Medulla oblongata (tissue), 1 donor: Measurements from ENCODE around the gene TRMT6.

Experiments used
- DNase-seq: peaks from one replicate; pipeline ENCODE4 v3.0.0-alpha.2; 2015; ENCODE audit errors: extremely low spot score

TRMT6 gene

DNA sequence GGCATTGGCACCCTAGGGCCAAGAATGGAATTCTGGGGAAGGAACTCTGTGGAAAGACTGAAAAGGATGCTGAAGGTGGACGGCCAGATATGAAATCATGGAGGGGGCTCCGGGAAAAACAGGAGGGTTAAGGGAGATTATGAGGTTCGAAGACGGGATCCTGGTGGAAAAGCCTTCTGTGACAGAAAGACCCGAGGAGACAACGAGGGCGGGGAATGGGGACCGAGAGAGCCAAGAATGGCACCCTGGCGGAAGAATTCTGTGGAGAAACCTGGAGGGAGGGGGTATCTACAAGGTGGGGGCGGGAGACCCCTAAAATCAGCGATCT lies 426 bp downstream of the TRMT6 start:
- DNase-seq, result no peak

DNA sequence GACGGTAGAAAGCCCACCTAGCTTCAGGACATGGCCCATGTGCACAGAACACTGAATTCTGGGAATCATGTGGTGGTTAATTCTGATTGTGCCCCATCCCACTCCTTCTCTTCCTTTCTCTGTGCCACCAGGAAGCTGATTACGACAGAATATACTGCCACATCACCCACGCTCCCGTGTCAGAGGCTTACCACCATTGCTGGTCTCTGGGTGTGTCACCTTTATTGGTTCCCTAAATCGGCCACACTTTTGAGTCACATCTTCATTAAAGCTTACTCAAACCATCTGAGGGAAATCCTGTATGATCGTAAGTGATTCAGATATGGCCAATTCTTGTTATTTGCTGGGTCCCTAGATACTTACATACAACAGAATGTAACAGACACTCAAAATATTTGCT lies 3.1 kb downstream of the TRMT6 start:
- DNase-seq, result no peak

- DNase-seq, result no peak
Measured at GRCh38 chr20:5945963-5946362, 4.4 kb downstream of the TRMT6 start.

GRCh38 chr20:5938456-5939029 lies 11.8 kb downstream of the TRMT6 start:
- DNase-seq, result no peak

DNA sequence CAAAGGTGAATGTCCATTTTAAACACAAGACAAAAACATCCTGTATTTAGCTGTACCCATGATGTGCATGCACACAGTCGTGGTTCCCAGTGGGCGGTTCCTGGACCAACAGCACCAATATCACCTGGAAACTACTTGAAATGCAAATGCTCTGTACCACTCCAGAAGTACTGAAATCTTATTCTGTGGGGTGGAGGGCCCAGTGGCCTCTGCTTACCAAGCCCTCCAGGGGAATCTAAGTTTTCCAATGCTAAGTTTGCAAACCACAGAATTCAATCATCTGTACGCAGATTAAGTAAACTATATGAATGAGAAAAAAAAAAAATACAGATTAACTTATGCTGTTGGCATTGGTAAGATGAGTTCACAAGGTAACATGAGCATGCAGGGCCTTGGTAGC lies 14.1 kb downstream of the TRMT6 start:
- DNase-seq, result no peak

GRCh38 chr20:5935384-5935783 lies 14.9 kb downstream of the TRMT6 start:
- no peak for DNase-seq

GRCh38 chr20:5933802-5934436 lies 16.4 kb downstream of the TRMT6 start:
- DNase-seq, result no peak

DNA sequence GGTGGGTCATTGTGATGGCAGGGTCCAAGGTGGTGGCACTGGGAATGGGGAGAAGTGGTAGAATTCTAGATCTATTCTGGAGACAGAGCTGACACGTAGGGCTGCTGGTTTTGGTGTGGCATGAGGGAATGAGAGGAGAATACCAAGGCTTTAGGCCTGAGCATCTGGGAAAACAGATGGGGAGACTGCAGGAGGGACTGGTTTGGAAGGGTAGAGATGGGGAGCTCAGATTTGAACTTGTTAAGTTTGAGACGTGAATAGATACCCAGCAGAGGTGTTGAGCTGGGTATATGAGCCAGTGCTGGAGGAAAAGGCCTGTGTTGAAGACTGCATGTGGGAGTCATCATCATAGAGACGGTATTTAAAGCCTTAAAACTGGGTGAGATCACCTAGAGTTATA lies 17.5 kb downstream of the TRMT6 start:
- no peak for DNase-seq

GRCh38 chr20:5931411-5931810 lies 18.9 kb downstream of the TRMT6 start:
- no peak for DNase-seq

DNA sequence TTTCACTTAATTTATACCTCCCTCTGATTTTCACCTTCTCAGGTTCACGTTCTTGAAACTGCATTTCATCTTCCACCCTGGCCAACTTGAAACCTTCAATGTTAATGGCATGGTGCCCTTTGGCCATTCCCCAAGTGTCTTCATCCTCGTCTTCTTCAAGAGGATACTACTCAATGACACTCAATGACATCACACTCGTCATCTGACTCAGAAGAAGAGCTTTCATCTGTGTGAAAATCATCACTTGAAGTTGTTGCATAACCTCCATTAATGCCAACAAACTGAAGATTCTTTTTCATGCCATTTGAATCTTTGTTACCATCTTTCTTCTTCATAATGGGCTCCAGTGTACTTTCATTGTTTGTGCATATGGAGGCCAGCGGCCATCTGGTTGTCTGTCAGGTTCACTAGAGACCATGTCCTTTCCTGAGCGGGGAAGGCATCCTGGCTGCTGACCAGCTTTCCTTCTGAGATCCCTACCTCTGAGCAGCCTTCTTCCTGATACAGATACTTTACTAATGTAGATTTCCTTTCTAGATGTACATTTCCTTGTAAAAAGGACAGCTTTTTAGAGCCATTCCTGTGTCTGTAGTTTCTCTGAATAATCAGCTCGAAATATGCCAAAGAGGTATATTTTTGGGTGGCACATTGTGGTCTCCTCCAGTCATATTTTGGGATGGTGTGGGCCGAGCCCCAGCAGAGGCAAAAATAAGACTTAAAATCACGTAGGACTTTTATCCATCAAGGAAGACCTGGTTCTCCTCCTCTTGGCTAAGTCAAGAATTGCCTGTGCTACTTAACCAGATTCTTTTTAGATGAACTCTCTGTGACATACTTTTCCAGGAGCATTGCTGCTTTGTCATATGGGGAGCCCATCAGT lies 21.3 kb downstream of the TRMT6 start:
- no peak for DNase-seq

DNA sequence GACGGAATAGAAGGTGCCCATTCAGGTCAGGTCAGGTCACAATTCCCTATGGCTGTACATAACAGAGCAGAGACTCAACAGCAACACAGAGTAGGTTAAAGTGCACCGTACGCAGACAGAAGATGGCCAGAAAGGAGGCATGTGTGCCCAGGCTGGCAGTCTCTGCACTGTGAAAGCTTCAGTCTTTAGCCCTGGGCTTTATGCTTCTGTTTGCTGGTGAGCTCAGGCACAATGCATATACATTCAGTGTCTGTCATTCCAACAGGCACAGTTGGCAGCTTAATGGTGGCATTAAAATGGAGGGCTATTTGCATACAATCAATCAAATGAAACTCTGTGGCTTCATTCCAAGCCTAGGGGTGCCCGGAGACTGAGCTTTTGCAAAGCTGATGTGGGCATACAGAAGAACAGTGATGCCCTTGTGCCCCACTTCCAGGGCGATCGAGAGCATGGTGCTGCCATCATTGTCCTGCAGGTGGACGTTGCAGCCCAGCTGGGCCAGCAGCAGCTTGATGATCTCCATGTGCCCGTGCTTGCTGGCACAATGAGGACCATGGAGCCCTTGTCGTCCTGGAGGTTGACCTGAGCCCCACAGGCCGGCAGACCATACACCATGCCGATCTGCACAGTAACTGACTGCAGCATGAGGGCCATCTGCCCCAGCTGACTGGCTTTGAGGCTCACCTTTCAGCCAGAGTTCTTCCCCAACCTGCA lies 22.4 kb downstream of the TRMT6 start:
- DNase-seq, result no peak

GRCh38 chr20:5925551-5925950 lies 24.8 kb downstream of the TRMT6 start:
- no peak for DNase-seq

DNA sequence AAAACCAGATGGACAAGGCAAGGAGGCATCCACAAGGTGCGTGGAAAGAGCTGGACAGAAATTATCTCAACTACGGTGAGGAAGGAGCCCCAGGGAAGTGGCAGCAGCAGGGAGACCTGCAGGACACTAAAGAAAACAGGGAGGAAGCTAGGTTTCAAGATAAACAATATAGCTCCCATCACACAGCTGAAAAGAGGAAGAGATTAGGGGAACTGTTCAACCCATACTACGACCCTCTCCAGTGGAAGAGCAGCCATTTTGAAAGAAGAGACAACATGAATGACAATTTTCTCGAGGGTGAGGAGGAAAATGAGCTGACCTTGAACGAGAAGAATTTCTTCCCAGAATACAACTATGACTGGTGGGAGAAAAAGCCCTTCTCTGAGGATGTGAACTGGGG lies 26.8 kb downstream of the TRMT6 start:
- no peak for DNase-seq

DNA sequence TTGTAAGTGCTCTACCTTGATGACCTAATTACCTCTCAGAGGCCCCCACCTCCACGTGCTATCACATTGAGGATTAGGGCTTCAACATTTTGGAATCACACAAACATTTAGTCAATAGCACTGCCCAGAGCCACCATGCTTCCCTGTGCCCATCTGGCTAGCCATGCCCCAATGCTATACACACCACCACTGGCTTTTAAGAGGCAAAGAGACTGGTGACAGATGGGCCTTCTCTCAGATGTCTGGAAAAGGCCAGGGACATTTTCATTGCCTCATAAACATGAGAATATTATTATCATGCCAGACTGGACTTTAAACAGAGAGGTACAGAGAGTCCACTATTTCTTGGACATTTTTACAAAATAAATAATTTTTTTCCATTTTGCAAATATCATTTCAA lies 29.8 kb downstream of the TRMT6 start:
- no peak for DNase-seq

DNA sequence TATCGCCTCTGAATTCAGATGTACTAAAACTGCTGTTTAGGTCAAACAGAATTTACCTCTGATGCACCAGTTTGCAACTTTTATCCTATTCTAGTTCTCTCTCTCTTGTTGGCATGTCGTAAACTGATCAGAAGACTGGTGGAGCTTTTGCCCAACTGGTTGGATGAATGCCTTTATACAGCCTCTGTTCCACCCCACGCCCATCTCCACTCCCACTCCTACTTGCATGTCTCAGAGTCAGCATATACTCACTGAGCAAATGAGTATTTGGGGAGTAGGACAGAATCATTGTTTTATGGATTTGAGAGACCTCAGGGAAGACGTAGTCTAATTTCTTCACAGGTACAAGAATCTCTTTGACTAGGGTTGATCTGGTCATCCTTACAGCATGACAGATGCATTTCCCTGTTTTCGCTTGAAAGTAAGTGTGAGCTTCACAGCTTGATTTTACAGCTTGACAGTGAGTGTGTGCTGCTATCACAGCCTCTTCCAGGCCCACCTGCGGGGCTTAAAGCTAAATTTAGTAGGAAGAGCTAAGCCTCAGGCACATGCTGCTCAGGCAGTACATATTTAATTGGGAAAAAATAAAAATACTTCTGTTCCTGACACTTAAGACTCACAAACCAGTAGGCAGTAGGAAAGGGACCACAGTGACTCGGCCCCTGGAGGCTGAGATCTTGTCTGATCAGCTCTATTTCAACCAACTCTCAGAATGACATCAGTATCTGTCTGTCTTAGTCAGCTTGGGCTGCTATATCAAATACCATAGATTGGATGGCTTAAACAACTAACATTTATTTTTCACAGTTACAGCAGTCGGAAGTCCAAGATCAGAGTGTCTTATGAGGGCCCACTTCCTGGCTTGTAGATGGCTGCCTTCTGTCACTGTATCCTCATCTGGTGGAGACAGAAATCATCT lies 30.4 kb downstream of the TRMT6 start:
- no peak for DNase-seq

- no peak for DNase-seq
Measured at GRCh38 chr20:5918856-5919625, 31.3 kb downstream of the TRMT6 start.

DNA sequence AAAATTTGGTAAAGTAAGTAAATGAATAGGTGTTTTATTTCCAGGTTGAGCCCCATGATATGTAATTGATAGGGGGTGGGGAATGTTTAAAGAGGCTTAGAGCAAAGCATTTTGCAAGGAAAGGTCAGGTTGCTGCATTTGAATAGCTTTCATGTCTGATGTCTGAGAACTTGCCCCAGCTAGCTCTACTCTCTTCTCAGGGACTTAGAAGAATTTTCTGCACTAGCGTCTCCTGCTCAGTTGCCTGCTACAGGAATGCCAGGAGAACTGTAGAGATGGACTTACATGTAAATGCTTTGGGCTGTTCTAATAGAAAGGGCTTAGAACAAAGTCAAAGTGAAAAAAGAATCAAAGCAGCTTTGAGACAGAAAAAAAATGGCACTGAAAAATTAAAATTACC lies 35.5 kb downstream of the TRMT6 start:
- DNase-seq, result no peak

DNA sequence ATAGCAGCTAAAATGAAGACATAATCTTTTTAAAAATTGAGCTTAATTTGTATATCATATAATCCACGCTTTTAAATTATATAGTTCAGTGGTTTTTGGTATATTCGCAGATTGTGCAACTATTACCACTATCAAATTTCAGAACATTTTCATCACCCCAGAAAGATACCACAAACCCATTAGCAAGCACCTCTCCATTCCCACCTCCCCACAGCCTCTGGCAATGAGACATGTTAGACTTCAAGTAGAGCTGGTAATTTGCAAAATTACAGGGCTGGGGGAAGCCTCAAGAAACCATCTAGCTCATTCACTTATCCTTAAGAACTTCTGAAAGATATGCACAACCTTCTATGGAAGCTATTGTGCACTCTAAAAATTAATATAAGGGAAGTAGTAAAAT lies 37.2 kb downstream of the TRMT6 start:
- no peak for DNase-seq

DNA sequence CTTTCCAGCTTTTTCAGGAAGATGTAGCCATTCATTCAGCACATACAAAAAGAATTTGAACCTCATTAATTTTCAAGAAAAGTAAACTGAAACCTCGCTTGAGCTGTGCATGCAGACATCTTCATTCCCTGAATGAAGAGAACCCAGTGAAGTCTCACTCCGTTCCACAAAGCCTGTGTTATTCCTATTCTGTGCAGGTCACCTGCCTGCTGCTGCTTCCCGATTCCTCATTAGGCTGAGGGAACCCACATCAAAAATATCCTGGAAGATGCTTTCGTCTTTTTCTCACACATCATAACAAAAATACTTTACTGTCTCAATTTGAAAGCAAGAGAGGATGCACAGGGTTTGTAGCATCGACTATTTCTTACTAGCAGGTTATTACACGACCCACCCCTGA lies 40.1 kb downstream of the TRMT6 start:
- DNase-seq, result no peak

DNA sequence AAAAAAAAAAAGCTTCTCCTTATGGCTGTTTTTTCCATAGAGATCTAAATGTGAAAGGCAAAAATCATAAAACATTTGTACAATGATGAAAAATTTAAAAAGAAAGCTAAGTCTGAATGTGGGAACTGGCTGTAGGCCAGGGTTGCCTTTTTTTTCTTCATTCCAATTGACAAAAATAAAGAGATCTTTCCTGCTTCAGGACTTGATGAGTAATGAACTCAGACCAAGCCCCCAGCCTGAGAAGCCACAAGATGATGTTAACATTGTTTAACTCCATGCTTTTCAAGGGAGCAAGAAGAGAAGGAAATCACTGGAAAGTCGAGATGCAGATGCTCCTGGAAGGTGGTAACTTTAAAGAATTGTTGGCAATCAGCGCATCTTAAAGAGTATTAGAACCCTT lies 41.4 kb downstream of the TRMT6 start:
- DNase-seq, result no peak

- no peak for DNase-seq
Measured at GRCh38 chr20:5900908-5901307, 49.4 kb downstream of the TRMT6 start.
